GM21526 (cell line): Measurements from ENCODE around the gene POLL.

Source experiments
- ATAC-seq: cut with Tn5 transposase; IDR thresholded peaks from one replicate; pipeline ENCODE4 v1.9.1; 2021; ENCODE audit warnings: moderate library complexity; ENCODE audit not compliant: unreplicated experiment, low FRiP score

POLL gene

DNA sequence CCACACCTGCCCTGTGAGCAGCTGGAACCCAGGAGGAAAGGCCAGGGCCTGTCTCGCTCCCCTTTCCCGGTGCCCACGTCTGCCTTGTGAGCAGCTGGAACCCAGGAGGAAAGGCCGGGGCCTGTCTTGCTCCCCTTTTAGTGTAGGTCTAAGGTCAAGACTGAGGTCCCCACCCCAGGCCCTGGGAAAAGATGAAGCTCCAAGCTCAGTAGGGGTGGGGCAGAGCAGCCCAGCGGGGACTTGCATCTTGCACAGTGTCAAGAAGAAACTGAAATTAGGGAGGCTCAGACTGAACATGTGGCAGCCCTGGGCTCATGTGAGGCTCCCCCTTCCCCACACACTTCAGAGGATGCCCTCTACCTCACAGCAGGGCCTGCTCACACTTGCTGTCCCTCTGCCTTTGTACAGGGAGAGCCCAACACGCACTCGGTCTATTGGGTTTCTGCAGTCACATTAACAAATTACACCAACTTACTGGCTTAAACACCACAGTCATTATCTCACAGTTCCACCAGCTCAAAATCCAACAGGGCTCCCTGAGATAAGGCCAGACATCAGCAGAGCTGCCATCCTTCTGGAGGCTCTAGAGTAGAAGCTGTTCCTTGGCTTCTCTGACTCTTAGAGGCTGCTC, 12.4 kb downstream of the POLL start:
- ATAC-seq = no peak

DNA sequence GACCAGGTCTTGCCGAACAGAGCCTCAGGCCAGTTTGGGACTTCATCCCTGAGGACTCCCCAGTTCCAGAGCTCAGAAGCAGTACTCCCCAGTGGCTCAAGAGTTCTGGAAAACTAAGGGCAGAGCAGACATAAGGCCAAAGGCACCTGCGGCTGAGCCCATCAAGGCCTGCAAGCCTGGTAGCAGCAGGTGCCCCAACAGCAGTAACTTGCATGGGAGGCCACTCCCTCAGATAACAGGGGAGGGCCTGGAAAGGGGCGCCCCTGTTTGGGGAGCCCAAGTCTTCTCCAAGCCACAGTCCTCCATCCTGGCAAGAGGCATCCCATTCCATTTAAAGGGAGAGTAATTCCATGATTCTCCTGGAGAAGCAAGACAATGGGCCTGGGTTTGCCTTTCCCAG, 13.0 kb downstream of the POLL start:
- no peak for ATAC-seq

DNA sequence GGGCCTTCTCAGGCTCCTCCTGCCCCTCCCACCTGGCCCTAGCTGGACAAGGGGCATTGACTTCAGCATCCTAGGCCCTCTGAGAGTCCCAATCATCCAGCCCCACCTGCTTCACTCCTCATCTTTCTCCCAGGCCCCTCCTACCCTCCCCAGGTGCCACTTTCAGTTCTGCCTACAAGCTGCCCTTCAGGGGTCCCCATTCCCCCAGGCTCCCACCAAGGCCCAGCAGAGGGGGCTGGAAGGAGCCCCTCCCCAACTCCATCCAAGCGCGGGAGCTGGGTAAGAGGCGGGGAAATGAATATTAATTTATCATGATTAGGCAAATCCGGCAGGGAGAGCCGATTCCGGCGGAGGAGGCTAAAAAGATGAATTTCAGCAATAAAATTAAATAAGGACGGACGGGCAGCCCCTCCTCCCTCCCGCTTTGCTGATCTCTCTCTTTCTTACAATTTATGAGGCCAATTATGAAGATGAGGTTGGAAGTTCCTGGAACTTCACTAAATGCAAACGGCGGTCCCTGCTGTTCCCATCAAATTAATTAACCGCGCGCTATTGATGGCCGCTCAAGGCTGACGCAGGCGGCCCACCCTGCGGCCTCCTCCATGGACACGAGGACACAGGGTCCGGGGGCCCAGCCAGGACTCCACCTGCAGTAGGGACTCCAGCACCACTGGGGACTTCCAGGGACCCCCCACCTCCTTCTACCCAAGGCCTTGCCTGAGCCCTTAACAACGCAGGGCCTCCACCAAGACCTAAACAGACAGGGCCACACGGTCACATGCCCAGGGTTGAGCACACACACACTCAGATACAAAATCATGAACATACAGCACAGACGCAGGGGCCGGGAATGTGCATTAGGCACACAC, 13.9 kb downstream of the POLL start:
- ATAC-seq = no peak

DNA sequence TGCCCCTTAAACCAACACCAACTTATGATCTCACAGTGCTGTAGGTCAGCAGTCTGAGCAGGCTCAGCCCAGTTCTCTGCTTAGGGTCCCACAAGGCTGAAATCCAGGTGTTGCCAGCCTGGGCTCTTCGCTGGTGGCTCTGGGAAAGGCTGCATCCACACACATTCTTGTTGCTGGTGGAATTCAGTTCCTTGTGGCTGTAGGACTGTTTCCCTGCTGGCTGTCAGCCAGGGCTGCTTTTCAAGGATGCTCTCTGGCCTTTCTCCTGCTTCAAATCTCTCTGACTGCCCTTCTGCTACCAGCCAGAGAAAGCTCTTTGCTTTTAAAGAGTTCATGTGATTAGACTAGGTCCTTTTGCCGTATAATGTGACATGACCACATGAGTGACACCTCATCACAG, 15.3 kb downstream of the POLL start:
- ATAC-seq = no peak

DNA sequence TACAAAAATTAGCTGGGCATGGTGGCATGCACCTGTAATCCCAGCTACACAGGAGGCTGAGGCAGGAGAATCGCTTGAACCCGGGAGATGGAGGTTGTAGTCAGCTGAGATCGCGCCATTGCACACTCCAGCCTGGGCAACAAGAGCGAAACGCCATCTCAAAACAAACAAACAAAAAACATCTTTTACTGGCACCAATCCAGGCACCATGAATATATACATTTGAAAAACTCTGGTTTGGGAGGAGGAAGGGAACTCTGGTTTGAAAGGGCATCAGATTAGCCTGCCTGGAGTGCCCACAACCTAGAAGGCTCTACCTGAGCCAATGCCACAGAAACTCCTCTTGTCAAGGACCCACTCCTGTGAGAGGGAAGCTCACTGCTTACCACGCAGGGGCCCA, 15.9 kb downstream of the POLL start:
- no peak for ATAC-seq

DNA sequence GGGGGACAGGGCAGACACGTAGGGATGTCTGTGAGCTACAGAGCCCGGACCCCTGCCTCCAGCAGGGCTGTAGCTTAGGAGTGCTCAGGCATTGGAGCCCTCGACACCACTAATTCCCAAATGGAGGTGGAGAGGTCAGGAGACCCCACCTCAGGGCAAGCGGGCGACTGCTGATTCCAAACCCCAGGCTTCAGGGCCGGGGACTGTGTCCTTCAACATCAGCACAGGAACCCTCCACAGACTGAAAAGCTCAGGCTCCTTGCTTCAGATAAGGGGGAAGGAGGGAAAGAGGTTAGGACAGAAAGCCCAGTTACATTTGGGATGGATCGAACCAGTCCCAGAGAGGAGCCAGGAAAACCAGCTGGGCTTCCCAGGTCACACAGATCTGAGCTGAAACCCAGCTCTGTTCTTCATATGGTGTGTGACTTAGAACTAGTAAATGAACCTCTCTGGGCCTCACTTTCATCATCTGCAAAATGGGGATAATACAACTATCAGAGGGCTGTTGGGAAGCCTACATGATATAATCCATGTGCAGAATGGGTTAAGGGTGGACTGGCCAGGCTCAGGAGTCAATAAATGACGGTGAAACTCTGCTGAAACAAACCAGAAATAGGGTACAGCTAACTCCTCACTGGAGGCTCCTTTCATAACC, 16.7 kb downstream of the POLL start:
- no peak for ATAC-seq

DNA sequence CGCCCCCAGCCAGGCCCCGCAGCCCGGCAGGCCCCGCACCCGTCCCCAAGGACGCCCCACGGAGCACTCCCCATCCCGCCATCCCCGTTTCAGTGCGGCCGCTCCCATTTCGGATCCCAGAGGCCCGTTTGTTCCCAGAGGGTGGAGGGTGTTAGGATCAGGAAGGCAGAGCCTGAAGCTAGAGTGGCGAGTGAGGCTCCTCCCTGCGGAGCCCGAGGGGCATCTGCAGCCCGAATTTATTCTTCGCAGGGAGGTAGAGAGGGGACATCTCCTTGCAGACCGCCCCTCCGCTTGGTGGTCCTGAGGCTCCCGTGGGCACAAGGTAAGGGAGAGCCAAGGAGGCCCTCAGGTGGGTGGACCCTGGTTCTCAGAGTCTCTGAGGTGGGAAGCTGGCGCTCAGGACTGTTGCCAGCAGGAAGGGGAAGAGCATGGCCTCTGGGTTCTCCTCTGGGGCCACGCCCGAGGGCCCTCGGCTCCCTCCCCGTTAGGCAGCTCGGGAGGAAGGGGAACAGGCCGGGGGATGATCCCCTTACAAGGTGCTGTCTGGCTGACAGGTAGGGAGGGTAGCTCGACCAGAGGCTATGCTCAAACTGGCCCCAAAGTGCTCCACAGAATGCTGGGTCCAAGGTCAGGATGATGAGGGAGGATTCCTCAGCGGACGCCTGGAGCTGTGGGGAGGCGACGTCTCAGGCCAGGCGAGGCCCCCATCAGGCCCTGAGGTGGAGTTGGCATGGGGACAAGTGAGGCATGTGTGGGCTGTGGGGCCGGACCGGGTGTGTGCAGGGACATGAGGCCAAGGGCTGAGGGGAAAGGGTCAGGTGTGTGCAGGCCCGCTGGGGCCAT, 17.4 kb downstream of the POLL start:
- ATAC-seq = no peak

DNA sequence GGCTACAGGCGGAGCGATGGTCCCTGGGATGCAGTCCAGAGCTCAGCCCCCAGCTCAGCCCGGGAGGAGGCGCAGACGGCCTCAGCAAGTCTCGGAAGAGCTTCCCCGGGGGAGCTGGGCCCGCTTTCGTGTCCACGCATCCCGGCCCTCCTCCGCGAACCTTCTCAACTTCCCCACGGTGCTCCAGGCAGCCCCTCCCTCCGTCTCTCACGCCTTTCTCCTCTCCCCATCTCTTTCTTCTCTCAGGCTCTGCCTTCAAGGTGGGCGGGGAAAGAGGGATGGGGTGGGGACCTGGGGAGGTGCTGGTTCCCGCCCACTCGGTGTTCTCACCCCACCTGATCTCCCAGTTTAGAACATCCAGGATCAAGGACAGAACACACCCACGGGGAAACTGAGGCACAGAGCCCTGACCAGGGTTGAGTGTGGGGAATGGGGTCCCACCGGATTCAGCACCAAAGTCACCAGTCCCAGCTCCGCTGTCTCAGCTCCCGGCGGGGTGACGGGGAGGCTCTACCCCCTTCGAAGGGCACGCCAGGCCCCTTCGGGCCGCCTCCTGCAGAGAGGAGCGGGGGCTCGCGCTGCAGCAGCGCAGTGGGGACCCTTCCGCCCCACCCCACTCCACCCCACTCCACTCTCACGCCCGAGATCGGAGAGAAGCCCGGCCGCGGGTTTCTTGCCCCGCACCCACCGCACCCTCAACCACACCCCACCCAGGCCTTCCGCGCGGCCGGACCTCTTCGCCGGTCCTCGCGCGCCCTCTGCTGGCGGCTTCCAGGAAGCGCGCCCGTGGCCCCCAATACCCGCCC, 18.2 kb downstream of the POLL start:
- no peak for ATAC-seq

DNA sequence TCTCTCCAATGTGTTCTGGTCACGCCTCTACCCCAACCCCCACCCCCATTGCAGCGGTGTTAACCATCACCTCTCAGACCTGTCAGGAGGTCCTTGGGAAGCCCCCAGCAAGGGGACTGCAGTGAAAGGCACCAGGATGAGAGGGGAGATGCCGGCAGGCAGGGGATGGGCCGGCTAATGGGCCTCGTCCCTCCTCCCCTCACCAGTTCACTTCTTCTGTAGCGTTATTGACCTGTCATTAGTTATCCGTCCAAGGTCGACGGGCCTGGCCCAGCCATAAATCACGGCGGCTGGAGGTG, 18.8 kb downstream of the POLL start:
- ATAC-seq = no peak

DNA sequence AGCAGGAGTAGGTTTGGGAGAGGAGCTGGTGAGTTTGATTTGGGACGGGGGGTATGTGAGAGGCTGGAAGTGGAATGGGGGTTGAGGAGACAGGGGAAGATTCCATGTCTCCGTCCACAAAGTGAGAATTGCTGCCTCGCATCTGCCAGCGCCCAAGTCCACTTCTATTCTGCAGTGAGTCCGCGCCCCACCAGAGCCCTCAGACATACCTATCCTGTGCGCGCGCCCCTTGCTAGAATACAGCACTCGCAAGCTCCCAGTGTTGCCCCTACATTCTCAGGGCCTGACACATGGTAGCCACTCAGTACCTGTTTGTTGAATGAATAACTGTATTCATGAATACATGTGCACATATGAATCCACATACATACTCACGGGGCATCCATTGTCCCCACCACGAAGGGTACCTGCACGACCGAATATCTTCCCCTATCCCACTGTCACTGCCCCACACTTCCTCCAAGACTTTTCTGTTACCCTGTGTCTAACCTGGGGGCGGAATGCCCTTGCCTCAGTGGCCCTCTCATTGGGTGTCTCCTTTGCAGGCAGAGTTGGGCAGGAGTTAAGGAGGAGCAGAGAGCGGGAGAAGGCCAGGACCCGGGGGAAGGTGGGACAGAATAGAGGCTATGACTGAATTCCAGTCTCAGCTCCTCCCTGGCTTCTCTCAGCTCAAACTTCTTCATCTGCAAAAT, 19.9 kb downstream of the POLL start:
- no peak for ATAC-seq

DNA sequence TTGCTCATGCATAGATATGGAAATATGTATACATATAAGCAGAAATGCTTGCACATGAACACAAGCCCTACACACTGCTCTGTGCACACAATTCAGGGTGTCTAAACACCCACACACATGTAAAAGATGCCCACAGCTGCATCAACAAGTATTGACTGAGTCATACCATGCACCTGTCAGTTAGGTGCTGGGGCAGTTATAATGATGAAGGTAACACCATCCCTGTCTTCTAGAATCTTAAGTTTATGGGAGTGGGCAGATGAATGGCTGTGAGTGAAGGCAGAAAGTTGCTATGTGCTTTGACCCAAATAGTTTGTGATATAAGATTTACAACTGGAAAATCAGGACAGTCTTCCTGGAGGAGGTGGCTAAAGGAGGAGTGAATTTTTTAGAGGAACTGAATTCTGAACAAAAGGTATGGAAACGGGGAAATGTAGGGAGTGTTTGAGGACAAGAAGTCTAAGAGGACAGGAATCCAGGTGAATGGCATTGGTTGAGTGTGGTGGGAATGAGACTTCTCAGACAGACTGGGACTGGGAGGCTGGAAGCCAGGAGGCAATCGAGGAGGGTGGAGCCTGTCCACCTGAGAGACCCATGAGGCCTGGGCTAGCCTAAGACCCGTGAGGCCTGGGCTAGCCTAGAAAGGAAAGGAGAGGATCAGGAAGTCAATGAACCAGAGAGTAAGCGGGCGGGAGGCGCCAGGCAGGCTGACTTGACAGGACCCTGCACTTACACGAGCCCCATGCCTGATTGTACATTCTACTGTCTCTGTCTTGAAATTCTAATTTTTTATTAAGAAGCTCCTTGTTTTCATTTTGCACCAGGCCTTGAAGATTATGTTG, 20.7 kb downstream of the POLL start:
- ATAC-seq = no peak

DNA sequence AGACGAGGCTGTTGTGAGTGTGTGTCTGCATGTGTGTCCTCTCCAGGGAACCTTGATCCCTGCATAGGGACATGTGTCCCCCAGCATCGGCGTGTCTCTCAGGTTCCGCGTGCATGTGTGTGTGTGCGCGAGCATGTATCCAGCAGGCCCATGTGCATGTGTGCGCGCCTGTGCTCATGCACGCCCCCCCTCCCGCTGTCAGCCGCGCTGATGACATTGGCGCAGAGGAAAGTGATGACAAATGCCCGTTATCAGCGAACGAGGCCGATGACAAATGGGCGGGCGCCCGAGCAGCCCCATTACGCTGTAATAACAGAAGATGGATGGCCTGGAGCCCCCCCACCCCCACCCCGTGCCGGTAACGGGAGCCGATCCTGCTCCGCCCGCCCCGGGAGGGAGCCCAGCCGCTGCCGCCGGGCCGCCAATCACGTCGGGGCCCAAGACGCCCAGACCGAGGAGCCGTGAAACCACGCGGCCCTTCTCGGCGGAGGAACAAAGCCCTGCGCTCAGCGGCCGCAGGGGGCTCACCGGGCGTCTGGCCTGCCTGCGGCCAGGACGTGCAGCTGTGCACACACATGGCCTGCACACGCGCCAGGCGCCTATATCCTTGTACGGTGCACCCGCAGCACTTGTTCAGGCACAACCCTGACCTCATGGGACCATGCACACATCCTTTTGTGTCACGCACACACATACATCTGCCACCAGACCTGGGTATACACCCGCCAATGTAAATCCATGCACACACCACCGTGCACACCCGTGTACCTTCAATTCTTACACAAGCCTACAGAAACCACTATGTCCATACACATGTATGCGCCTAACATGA, 21.5 kb downstream of the POLL start:
- ATAC-seq = no peak

DNA sequence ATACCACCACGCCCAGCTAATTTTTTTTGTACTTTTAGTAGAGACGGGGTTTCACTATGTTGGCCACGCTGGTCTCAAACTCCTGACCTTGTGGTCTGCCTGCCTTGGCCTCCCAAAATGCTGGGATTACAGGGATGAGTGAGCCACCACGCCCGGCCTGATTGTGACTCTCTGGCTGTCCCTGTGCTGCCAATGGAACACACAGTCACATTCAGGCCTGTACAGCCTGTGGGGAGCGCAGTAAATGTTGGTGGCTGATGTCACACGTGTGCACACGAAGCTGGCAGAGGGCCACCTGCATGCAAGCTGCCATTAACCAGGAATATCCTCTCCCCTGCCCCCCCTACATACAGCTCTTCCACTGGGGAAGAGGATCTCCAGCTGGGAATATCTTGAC, 22.1 kb downstream of the POLL start:
- no peak for ATAC-seq

DNA sequence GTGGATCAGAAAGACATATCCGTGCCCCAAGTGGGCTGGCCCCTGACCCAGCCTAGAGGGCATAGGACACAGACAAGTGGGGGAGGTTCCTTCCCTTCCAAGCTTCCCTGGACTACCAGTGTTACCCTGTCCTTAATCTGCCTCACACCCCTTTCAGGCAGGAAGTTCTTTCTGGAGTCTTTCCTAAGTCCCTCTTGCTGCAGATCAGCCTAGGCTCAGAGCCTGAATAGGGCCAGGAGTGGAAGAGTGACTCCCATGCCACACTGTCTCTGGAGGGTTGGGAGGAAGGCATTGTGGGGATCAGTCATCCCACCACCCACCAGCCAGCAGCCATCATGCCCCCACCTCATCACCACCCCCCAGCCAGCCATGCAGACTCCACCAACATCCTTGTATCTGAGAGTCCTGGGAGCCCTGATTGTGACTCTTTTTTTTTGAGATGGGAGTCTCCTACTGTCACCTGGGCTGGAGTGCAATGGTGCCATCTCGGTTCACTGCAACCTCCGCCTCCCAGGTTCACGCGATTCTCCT, 22.6 kb downstream of the POLL start:
- no peak for ATAC-seq

DNA sequence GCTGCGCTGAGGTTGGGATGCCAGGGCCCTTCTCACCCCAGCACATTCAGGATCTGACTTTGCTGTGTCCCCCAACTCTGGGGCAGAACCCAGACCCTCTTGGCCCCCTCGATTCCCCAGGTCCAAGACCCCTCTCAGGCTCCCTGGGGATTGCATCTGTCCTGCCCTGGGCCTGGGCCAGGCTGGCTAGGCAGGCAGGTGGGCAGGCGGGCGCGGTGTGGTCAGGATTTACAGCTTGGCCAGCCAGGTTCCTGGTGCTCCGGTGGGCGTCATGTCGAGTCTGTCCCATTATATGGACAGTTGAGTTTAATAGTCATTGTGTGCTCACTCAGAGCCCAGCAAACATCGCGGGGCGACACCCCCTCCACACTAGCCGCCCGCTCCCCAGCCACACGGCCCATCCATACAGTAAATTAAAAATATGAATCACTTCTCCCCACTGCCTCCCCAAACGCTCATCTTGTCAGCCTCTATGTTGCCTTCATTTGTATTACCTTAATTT, 23.5 kb downstream of the POLL start:
- ATAC-seq = no peak

DNA sequence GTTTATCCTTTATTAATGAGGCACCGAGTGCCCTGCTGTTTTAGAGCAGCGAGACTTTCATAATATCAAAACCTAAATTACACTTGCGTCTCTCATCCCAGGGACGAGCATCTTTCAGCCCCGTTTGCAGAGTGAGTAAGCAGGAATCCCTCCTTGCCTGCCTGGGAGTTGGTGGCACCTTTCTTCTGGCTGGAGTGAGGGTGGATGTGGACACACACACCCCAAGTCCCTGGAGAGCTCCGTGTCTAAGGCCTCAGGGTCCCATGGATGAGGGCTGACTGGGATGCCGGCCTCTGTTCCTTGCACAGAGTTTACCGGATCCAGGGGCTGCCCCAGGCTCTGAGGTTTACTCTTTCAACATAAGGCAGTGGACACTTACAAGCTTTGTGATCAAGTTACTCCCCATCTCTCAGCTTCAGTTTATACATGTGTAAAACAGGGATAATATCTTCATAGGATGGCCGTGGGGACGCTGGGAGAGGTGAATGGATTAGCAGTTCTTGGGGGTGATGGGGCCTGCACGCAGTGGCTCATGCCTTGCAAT, 24.5 kb downstream of the POLL start:
- no peak for ATAC-seq

DNA sequence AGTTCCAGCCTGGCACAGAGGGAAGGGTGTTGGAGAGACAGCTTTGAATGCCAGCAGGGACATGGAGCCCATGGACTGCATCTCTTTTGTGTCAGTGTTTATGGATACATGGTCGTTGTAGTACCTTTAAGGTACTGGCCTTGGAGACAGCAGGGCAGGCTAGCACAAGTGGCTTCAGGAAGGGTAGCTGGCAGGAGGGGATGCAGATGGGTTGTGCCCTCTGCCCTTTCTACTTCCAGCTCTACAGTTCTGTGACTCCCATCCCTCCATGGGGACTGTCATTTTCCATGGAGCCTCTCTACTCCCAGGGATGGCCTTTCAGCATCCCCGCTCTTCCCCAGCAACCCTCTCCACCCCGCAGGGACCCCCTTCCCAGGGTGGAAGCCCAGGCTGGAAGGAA, 25.1 kb downstream of the POLL start:
- no peak for ATAC-seq
